GM18520 (cell line): ENCODE data around the gene CFAP61.

Experiments
- ATAC-seq: cut with Tn5 transposase; IDR thresholded peaks from one replicate; pipeline ENCODE4 v1.9.1; 2021; ENCODE audit not compliant: unreplicated experiment

The CFAP61 gene

GRCh38 chr20:20271271-20271670 lies 218.9 kb downstream of the CFAP61 start:
- ATAC-seq = no peak

DNA sequence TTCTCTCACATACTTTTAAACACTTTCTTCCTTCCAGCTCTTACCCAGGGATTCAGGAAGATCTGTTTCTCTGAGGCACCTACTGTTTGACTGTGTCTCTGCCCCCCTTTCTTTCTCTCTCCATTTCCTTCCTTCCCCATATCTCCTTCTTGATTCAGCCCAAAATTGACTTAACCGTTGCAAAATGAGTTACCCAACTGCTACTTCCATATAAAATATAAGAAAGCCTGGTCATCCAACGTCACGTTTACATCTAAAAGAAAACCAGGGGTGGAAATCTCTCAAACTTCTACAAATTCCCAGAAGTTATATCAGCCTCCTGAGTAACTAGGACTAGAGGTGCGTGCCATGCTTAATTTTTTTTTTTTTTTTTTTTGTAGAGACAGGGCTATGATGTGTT lies 220.4 kb downstream of the CFAP61 start:
- no peak for ATAC-seq

DNA sequence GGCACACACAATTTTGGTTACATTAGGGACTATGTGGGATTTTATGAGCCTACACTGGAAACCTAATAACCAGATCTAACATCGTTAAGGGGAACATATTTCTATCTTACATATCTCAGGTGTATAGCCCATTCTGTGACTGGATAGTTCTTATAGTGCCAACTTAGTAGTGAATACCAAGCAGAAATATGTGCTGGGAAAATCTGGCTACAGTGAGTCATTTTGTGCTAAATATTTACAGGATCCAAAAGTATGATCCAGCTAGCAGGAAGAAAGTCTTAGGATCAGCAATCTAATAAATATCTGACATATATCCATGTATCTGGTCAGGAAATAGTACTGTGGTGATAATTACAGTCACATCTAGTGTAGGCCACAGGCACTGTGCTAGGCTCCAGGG lies 221.0 kb downstream of the CFAP61 start:
- ATAC-seq = no peak

- ATAC-seq = no peak
Measured at GRCh38 chr20:20274821-20275220, 222.5 kb downstream of the CFAP61 start.

DNA sequence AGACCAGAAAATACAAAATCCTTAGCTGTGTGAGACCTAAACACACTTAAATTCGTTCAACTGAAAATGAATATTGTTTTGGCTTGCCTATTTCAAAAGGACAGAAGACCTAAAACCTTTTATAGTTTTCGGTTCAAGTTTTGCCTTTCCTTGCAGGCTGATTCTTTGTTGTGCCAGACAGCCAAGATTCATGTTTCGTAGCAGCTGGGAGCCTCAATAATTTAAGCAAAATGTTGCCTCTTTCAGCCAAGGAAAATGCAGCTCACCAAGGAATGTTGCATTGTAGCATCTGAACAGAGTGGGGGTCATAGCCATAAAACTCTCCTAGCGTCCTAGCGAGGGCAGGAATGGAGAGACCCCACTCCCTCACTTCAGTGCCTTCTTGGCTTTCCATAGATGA lies 223.3 kb downstream of the CFAP61 start:
- no peak for ATAC-seq

DNA sequence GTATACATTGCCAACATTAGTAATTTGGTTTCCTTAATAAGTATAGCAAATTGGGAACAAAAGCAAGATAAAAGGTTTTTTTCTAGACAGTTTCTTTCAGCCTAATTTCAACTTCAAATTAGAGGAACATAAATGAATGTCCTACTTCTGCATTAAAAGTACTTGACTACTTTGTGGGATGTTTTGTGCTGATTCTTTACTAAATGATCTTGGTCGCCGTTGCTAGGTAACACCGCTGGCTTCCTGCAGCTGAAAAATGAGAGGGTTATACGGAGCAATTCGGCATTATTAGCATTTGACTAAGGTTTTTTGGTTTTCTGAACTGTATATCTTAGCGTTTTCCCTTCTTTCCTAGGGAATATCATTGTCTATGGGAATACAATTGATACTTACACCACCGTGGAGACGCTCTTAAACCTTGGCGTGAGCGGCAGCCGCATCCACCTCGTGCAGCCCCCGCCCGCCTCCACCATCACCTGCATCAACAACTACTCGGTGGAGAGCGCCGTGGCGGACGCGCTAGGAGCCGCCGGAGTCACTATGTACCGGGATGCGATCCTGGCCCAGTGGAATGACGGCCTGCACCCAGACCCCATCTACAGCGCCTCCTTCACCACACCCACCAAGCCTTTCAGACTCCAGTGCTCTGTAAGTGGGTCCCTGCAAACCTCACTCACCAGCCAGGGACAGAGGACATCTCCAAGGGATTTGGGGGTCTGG lies 224.6 kb downstream of the CFAP61 start:
- no peak for ATAC-seq

DNA sequence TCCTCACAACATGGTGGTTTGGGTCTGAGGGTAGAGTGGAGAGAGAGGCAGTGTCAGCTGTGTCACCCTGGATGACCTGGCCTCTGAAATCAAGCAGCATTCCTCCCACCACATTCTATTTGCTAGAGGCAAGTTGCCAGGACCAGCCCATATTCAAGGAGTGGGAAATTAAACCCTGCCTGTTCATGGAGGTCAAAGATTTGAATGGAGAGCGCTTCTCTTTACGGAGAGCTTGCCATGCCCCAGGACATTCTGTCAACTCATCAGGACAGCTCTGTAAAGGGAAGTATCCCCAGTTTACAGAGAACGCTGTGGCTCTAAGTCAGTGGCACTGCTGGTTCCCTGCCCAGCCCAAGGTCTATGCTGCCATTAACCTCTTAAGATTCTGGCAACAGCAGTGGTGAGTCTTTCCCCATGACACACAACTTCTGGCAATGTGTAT lies 225.6 kb downstream of the CFAP61 start:
- ATAC-seq = no peak

- ATAC-seq = no peak
Measured at GRCh38 chr20:20286061-20286460, 233.7 kb downstream of the CFAP61 start.

DNA sequence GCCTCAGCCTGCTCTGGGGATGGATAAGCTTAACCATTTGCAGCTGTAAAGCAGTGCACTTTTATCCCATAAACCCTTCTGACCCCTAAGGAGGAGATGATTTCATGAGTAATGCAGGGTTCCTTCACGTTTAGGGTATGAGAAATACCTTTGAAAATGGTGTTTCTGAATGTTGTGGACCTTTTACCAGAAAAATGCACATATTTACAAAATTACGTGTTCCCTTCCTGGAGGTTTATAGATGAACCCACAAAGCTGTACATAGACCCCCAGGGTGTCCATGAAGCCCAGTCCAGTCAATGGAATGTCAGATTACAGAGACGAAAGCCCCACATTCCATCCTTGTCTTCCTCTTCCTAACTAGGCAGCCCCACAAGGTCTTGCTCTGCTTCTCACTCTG lies 237.0 kb downstream of the CFAP61 start:
- no peak for ATAC-seq

DNA sequence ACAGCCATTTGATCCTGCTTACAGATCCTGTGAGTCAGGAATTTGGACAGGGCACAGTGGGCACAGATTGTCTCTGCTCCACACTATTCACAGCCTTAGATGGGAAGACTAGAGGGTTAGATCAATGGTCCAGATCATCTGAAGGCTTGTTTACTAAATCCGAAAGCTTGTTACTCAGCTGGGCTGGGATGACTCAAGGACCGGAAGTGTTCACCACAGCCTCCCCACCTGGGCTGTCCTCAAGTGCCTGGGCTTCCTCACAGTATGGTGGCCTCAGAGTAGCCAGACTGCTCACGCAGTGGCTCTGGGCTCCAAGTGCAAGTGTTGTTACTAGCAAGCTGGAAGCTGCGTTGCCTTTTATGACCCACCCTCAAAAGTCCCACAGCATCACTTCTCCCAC lies 240.1 kb downstream of the CFAP61 start:
- ATAC-seq = no peak

- ATAC-seq = no peak
Measured at GRCh38 chr20:20293141-20293540, 240.8 kb downstream of the CFAP61 start.

DNA sequence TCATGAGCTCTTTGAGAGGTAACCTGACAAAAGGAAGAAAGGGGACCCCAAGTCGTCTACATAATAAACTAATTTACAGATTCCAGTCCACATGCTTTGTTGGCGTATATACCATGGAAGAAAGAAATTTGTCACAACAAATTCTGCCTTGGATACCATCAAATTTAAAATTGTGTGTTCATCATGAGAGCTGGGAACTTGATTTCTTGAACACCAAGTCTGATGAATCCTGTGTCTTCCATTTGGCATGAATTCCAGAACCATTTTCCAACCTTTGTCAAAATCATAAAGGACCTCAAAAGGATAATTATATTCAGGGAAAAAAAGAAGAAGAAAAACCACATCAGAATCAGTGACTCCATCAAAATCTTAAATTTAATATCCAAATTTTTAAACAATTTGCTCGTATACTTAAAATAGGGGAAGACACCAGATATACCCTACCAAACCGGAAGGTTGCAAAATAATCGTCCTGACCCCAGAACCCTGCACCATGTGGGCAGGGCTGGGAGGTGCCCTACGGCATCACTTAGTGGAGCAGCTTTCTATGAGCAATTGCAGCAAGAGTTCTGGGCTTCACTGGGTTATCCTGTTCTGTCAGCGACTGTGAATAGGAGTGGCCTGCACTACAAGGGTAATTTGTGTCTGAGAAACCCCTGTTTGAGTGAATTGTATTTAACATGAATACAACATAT lies 241.5 kb downstream of the CFAP61 start:
- no peak for ATAC-seq

DNA sequence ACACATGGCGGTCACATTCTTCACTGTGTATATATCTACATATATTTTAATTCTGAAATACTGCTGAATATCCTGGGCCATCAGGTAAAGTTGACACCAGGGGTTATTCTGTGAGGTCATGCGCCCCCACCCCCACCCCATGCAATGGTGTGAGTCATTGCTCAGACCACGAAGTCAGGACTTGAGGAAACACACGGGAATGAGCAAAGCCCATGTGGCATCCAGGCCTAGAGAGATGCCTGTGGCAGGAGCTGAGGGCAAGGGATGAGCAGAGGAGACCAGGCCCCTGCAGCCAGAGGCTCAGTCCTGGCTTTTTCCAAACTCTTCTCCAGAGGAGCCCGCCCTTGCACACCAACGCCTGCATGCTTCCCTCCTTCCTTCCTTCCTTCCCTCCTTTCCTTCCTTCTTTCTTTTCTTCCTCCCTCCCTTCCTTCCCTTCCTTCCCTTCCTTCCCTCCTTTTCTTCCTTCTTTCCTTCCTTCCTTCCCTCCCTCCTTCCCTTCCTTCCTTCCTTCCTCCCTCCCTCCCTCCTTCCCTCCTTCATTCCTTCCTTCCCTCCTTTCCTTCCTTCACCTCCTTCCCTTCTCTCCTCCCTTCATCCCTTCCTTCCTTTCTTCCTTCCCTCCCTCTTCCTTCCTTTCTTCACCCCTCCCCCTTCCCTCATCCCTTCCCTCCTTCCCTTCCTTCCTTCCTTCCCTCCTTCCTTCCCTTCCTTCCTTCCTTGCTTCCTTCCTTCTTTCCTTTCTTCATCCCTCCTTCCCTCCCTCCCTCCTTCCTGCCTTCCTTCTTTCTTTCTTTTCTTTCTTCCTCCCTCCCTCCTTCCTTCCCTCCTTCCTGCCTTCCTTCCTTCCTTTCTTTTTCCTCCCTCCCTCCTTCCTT lies 243.5 kb downstream of the CFAP61 start:
- ATAC-seq = no peak

DNA sequence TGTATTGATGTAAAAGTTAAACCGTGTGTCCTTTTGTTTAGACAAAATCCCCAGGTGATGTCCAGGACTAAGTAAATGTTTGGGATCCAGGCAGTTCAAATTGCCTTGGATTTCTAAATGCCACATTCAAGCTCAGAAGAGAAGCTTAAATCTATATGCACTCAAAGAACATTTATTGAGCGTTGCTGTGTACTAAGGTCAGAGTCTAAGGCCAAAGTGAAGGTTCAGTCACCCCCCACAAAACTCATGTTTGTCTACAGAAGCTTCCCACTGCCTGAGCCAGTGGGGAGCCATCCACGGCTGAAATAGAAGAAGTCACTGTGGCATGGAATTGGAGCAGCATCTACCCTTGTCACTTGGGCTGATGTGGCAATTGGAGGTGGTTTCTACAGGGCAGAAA lies 244.8 kb downstream of the CFAP61 start:
- no peak for ATAC-seq

DNA sequence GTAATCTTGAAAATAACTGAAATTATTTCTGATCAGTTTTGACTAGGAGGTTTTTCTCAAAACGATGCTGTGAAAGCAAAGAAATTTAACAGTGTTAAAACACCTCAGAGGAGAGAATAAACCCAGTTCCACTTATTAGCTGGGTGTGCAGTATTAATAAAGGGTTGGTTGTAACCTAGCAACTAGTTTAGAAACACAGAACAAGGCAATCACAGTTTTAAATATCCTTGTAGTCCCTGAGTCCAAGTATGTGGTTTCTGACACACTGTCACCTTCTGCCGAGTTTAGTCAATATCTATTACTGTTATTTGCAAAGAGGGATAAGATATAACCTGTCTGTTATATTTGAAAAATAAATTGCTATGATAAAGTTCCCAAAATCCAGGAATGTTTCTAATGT lies 245.4 kb downstream of the CFAP61 start:
- no peak for ATAC-seq

- ATAC-seq = no peak
Measured at GRCh38 chr20:20299904-20300303, 247.6 kb downstream of the CFAP61 start.

DNA sequence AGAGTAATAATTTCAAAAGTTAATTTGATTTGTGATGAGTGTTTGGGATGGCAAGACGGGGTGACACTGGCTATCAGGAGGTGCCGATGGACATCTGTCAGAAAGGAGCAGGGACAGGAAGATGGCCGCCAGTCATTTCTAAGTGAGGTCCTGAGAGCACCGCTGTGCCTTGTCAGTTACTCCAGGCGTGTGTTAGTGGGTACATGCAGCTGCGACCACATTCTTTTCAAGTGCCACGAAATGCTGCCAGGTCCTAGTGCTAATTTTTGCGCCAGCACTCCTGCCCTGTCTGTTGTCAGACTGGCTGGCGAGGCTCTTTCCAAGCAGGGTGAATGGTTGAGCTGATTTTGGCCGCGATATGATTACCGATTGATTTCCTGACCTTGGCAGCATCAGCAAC lies 251.0 kb downstream of the CFAP61 start:
- ATAC-seq = no peak

DNA sequence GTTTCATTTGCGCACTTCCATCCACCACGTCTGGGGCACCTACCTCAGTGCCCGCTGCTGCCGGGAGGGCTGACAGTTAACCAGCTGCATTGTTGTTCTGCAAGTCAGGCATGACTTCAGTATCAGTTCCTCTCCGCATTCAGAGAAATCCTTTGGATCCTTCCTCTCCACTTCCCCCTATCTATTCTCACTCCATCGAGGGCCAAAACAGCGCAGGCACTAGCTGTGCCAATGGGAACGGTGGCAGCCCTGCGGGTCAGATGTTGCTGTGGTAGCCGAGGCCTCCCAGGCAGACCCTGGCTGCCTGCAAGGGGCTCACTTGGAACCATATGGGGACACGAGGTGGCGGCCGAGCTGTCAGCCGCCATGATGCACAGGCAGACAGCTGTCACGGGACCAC lies 251.4 kb downstream of the CFAP61 start:
- no peak for ATAC-seq

- no peak for ATAC-seq
Measured at GRCh38 chr20:20304942-20305341, 252.6 kb downstream of the CFAP61 start.

DNA sequence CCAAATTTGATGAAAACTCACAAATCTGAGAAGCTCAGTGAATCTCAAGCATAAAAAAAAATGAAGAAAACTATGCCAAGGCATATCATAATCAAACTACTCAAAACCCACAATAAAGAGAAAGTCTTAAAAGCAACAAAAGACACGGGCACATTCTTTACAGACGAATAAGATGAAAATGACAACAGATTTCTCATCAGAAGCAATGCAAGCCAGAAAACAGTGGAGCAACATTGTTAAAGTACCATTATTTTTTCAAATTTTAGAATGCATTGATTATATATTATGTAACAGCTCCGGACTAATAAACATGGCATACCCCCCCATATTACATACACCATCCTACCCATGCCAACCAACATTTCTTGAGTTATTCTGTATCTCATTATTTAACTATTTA lies 260.2 kb downstream of the CFAP61 start:
- no peak for ATAC-seq

DNA sequence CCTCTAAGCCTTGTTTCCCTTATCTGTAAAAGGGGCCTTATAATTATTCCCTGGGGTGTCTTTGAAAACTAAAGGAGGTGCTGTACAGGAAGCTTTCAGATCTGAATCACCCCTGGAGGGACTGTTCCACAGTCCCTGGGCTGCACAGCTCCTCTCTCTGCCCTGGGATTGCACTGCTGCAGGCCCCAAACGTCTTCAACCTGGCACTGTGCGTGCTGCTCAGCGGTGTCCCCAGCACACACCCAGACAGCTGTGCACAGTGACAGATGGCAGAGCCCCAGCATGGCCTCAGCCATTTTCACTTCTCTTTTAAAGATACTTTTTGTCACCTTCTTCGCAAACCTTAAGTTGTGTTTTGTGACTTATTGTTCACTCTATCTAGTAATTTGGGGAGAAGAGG lies 264.9 kb downstream of the CFAP61 start:
- peak; percentile 83 for ATAC-seq
